ENCODE measurements around the gene NUBP2.
A peak's percentile ranks its signal among the peaks of the same experiment; 100 is the strongest.

NUBP2 gene

DNA sequence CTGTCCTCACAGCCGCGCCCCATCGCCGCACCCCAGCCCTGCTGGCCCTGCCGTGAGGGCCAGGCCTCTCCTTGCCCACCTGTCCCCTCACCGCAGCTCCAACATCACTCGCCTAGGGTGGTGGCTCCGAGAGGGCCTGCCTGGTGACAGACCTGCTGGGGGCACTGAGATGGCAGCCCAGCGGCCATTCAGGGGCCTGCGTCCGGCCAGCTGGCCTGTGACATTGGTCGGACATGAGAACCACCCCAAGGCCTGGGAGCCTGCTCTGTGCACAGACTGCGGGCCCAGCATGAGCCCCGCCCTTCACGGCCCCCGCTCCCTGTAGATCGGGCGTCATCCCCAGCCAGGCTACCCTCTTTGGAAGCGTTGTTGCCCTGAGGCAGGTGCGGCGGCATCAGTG lies 23.2 kb upstream of the NUBP2 start:
- no peak overlapping the region for H3K4me3 ChIP-seq (ENCODE audit: low read depth, low read length)
- DNase-seq (ENCODE audit: low read depth), result no peak
- TF ChIP-seq, protein P1, sequence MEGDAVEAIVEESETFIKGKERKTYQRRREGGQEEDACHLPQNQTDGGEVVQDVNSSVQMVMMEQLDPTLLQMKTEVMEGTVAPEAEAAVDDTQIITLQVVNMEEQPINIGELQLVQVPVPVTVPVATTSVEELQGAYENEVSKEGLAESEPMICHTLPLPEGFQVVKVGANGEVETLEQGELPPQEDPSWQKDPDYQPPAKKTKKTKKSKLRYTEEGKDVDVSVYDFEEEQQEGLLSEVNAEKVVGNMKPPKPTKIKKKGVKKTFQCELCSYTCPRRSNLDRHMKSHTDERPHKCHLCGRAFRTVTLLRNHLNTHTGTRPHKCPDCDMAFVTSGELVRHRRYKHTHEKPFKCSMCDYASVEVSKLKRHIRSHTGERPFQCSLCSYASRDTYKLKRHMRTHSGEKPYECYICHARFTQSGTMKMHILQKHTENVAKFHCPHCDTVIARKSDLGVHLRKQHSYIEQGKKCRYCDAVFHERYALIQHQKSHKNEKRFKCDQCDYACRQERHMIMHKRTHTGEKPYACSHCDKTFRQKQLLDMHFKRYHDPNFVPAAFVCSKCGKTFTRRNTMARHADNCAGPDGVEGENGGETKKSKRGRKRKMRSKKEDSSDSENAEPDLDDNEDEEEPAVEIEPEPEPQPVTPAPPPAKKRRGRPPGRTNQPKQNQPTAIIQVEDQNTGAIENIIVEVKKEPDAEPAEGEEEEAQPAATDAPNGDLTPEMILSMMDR (IDR thresholded peaks at IDR 0.05; ENCODE audit: low read depth, low read length, missing control alignments), result no peak

DNA sequence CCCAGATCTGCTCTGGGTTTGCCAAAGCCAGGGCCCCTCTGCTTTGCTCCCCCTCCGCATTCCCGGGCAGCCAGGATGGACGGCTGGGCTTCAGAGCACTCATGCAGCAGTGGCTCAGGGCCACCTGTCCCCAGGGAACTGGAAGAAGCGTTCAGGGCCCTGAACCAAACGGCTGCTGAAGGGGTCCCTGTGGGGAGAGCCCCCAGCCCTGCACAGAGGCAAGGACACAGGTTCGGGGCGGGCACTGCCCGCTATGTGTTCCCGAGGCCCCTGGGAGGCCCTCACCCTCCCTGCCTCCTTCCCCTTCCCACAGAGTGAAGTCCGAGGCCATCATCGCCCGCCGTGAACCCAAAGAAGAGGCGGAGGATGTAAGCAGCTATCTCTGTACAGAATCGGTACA lies 21.8 kb upstream of the NUBP2 start:
- TF ChIP-seq, protein P1 (IDR thresholded peaks at IDR 0.05; ENCODE audit: low read depth, low read length, missing control alignments), result no peak
- DNase-seq (ENCODE audit: low read depth), result no peak
- no peak overlapping the region for H3K4me3 ChIP-seq (ENCODE audit: low read depth, low read length)

DNA sequence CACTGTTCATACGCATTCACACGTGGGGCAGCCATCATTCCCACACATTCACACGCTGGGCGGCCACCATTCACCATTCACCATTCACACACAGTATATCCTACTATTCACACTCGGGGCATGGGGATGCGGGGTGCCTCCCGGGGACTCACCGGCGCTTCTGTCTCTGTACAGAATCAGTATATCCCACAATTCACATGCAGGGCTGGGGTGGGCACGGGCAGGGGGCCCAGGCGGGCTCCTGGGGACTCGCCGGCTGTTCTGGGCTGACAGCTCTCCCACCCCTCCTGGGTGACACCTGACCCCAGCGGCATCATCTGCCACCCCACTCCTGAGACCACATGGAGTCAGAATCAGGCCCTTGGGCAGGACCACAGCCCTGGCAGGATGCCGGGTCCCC lies 21.0 kb upstream of the NUBP2 start:
- TF ChIP-seq, protein P1 (IDR thresholded peaks at IDR 0.05; ENCODE audit: low read depth, low read length, missing control alignments), result no peak
- no peak for DNase-seq (ENCODE audit: low read depth)
- no peak overlapping the region for H3K4me3 ChIP-seq (ENCODE audit: low read depth, low read length)

DNA sequence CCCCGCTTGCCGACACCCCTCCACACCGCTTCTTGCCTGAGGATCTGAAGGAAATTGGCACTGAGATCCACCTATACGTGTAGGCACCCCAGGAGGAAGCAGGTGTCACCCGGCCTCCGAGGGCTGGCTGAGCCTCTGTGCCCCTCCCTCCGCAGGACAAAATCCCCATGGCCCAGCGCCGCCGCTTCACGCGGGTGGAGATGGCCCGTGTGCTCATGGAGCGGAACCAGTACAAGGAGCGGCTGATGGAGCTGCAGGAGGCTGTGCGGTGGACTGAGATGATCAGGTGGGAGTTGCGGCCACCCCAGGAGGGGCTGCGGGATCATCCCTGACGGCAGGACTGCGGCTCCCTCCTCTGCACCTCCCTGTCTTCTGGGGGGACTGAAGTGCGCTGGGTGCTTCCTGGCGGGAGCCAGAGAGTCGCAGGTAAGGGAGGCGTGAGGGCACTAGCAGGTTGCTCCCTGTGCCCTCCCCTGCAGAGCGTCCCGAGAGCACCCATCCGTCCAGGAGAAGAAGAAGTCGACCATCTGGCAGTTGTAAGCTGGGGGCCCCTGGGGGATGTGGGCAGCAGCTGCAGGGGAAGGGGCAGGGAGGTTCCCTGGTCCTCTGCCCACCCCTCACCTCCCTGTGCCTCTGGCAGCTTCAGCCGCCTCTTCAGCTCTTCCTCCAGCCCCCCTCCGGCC lies 20.4 kb upstream of the NUBP2 start:
- TF ChIP-seq, protein P1 (IDR thresholded peaks at IDR 0.05; ENCODE audit: low read depth, low read length, missing control alignments), result no peak
- H3K4me3 ChIP-seq (ENCODE audit: low read depth, low read length), result no peak overlapping the region
- DNase-seq (ENCODE audit: low read depth), result no peak

DNA sequence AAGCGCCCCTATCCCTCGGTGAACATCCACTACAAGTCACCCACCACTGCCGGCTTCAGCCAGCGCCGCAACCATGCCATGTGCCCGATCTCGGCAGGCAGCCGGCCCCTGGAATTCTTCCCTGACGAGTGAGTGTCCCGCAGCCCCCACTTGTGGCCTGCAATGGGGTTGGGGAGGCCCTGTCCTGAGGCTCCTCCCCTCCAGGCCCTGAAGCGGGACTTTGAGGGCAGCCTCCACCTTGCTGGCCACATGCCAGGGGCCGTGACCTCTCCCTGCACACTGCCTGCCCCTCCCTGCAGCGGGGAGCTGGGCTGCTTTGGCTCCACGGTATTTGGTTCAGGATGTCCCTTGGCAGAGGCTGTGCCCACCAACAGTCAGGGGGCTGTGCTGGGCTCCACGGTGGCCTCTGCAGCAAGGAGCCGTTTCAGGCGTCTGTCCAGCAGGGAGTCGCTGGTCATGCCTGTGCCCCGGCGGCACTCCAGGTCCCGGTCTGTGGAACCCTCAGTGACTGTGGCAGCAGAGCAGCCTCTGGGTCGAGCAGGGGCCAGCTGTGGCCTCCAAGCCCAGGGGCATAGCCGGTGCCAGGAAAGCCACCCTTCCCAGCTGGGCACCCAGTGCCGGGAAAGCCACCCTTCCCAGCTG lies 19.8 kb upstream of the NUBP2 start:
- H3K4me3 ChIP-seq (ENCODE audit: low read depth, low read length), result no peak overlapping the region
- DNase-seq (ENCODE audit: low read depth), result no peak
- TF ChIP-seq, protein P1 (IDR thresholded peaks at IDR 0.05; ENCODE audit: low read depth, low read length, missing control alignments), result no peak

DNA sequence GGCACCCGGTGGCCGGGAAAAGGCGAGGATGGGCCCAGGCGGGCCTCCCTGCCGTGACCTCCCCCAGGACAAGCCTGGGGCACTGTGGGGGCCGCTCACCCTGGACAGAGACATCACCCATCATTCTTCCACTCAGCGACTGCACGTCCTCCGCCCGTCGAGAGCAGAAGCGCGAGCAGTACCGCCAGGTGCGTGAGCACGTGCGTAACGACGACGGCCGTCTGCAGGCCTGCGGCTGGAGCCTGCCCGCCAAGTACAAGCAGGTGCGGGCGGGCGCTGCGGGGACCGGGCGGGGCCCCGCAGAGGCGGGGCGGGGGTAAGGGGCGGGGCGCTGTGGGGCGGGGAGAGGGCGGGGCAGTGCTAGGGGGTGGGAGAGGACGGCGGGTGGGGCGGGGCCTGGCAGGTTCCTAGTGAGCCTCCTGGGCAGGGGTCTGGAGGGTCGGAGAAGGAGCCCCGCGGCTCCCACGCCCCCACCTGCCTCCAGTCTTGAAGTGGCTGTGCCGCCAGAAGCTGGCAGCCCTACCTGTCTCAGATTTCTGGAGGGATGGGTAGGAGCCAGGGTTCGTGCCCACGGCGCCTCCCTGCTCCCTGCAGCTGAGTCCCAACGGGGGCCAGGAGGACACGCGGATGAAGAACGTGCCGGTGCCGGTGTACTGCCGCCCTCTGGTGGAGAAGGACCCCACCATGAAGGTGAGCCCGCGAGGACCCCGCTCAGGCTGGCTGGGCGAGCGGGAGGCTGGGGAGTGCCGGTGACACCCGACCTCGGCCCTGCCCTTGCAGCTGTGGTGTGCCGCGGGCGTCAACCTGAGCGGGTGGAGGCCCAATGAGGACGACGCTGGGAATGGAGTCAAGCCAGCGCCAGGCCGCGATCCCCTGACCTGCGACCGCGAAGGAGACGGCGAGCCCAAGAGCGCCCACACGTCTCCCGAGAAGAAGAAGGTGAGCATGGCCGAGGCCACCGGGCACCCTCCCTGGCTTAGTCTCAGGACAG lies 18.9 kb upstream of the NUBP2 start:
- no peak for DNase-seq (ENCODE audit: low read depth)
- H3K4me3 ChIP-seq (ENCODE audit: low read depth, low read length), result no peak overlapping the region
- TF ChIP-seq, protein P1 (IDR thresholded peaks at IDR 0.05; ENCODE audit: low read depth, low read length, missing control alignments), result peak; percentile 10
